SKM-1 treated with dmso at 0.1 percent for 144 hours (cell line): ENCODE measurements around the gene CRHR2.
"Not testable (repeated sequence)": the region's sequence is repeated elsewhere in the genome, so short reads cannot be mapped to it uniquely, and the experiment has no call there.

Experiments used
- DNase-seq: peaks from one replicate; lab custom pipeline; 2025; ENCODE audit not compliant: unreplicated experiment; lab: John Stamatoyannopoulos, UW

The CRHR2 gene

DNA sequence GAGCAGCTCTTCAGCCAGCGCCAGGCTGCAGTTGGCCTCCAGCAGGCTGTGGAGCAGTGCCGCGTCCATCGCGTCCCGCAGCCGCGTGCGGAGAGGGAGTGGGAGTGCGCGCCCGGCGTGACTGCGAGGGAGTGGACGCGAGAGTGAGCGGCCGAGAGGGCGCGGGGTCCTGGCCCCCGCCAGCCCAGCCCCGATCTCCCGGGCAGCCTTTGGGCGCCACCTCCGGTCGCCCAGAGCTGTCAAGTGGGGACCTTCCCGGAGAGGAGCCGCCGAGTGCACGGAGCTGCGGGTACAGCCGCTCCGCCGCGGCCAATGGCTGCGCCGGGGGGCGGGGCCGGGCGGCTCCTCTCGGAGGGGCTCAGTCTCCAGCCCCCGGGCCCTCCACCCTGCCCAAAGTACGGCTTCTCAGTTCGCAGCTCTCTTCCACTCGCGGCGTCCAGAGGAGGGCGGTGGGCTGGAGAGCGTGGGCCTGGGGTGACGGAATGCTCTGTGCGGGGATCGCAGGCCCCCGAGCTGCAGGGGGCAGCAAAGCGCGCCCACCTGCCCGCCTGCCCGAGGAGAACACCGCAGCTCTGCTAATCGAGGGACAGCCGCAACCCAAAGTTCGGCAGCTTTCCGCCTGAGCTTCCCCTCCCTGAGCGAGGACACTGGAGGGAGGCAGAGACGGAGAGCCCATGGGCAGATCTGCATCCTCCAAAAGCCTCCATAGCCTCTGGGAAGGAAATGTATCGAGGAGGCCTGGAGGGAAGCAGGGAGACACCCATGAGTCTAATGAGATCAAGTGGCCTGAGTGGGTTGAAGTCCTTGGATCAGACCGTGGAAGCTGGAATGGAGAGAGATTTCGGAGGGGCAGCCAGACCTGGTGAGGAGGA is at the start of gene CRHR2:
Gene CRHR2 (minus strand): TSS at position 245 of the 872 bp plus-strand sequence. CDS start 176 bp downstream, at position 69.
- DNase-seq, result peak; percentile 9

DNA sequence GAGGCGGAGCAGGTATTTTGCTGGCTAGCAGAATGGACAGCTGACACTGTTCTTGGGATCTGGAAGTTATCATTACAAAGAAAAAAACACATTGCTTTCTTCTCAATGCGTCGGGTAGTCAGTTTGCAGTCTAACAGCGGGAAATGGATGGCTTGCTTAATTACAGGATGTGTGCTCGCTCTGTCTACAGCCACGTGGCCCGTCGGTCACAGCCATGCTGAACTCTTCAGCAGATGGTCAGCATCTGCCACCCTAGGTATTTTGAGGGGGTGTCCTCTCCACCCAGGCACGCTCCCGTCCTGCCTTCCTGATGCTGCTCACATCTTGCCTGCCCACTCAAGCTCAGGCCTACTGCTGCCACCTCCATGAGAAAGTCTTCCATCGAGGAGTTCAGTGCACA is 49.3 kb upstream of the CRHR2 start:
- DNase-seq, result no peak

DNA sequence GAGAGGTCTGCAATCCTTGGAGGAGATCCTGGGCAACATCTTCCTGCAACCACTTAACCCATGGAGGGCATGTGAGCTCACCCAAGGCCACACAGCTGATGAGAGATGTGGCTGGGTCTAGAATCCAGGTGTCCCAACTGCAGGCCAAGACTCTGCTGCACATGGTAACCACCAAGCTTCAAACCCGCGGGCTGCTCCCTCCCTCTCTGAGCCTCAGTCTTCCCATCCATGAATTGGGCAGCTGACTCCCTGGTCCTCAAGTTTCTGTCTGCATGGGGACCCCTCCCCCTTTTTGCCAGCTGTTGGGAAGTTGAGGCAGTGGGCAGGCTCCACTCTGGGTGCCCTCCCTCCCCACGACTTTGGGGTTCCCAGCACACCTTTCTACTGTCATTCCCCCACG is 48.7 kb upstream of the CRHR2 start:
- no peak for DNase-seq

DNA sequence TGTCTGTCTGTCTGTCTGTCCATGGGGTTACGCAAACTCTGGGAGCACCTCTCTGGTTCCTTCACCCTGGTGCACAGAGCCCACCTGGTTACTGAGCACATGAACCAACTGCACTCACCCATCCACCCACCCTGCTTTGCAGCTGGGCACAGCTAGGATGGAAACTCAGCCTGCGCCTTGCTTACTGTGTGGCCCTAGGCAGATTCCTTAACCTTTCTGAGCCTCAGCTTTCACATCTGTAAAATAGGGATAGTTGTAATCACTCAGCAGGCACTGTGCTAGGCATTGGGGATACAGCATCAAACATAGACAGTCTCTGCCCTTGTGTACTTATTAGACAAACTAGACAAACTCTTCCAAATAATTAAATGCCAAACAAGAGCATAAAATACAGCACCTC is 47.8 kb upstream of the CRHR2 start:
- DNase-seq, result no peak

DNA sequence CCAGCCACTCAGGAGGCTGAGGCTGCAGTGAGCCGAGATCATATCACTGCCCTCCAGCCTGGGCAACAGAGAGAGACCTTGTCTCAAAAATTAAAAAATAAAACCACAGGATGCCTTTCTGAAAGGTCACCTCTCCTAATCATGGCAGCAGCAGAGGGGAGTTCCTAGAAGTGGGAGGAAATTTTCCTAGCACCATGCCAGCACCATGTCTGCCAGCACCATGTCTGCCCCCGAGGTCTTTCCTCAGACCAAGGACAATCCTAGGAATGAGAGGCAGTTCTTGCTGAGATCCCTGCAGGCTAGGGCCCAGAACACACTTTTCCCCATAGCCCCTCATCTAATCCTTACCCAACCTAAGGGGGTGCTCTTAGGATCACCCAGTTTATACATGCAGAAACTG is 47.4 kb upstream of the CRHR2 start:
- no peak for DNase-seq

DNA sequence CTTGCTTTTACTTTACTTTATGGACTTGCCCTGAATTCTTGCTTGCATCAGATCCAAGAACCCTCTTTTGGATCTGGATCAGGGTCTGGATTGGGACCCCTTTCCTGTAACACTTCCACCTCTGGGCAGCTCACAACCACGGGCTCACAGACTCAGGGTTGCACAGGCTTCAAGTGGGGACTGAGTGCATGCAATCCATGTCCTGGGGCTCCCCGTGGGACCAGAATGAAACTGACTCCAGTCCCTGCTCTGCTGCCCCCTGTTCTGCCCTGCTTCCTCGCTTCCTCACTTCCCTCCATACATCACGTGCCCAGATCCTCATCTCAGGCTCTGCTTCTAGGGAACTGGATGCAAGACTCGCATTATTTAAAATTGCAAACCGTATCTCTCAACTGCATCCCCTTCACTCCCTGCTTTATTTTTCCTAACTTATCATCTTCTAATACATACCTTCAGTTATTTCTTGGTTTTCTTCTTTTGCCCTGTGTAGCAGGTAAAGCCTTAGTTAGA is 46.4 kb upstream of the CRHR2 start:
- no peak for DNase-seq

DNA sequence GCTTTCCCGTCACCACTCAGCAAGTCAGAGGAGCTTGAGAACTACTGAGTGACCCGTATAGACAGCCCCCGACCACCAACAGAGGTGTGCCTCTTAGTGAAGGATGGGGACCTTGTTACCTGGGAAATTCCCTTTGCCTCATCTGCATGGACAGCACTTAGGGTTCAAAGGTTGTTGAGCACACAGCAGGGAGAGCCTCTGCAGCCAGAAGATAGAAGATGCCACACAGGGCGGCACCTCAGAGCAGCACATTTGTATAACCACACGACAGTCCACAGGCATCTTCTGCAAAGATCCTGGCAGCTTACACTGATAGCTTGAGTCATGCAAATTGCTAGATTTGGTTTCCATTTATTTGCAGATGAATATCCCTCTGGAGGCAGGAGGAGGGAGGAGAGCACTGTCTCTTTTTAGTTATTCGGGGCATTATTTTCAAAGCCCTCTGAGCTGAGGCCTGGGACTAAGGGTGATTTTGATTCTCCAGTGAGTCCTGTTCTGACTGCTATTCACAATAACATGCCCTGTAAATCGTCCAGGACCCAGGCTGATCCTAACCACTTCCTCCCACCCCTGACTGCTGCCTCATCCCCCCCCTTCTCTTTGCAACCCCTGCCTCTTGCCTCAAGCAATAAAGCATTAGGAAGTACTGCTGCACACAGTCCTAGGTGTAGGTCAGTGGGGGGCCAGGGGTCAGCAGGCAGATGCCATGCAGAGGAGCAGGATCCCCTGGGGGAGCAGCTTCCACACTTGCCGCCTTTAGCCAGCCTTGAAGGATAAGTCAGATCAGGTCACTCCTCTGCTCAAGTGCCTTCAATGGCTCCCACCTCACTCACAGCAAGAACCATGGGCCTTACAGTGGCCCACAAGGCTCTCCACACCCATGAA is 45.0 kb upstream of the CRHR2 start:
- peak; percentile 57 for DNase-seq

DNA sequence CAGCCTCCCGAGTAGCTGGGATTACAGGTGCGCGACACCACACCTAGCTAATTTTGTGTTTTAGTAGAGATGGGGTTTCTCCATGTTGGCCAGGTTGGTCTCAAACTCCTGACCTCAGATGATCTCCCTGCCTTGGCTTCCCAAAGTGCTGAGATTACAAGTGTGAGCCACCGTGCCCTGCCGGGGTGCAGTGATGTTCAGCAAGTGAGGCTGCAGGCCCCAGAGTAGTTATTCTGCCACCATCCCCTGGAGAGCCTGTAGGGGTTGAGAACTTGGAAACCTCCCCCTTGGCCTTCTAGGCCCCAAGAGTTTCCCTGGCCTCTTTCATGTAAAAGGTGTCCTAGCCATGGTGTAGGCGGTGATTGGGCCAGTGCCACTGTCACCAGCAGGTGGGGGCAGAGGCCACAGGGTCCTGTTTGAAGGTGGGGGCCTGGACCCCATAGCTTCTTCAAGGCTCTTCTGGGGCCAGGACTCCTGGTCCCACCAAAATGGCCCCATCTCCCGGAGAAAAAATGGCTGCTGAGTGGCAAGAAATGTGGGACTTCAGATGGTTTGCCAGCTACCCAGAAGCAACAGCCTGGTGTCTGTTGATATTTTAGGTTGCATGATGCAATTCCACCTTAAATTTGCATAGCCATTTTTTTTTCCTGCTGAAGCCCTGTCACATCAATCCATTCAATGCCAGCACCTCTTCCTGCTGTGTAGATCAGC is 44.2 kb upstream of the CRHR2 start:
- DNase-seq, result no peak

DNA sequence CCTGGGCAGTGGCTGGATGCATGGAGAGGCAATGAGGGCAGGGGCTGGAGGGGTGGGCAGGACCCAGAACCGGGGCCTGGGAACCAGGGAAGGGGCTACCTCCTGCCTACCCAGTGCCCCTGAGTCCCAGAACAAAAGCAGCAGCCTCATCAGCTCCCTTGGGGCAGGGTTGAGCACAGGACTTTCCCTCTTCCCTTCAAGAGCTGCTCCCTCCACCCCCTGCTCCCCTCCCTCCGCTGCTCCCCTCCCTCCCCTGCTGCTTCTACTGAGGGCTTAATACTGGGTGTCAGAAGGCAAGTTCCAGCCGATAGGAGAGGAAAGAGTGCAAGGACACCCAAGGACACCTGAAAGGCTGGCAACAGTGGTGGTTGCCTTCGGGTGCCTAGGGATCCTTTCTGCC is 41.5 kb upstream of the CRHR2 start:
- DNase-seq, result no peak

DNA sequence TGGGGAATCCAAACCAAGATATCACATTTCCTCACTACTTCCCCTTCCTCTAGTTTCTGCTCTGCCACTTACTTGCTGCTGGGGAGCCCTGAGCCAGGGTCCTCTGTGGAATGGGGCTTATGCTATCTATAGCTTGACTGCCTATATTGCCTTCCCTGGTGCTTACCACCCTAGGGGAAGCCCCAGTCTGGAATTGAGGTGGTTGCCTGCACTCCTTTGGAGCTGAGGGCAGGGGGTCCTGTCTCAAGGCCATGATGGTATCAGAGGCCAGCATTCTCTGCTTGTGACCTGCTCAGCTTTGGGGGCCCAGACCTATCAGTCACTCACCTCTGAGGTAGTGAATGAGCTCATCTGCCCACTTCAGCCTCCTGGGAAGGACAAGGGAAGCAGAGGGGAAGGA is 40.4 kb upstream of the CRHR2 start:
- DNase-seq, result no peak

DNA sequence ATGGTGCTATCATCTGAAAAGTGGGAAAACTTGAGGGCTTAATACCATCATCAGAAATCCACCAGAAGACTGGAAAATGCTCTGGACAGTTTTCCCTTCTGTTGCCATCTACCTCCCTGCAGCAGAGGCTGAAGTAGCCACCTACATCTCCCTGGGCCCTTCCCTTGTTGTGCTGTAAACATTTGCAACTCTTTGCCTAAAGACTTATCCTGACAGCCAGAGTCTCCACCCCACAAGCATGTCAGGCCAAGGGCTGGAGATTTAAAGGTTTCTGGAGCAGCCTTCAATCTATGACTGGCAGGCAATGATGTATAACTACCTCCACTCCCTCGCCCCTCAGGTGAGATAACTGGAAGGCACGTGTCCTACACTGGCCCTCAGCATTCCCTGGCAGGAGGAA is 39.9 kb upstream of the CRHR2 start:
- DNase-seq, result no peak

DNA sequence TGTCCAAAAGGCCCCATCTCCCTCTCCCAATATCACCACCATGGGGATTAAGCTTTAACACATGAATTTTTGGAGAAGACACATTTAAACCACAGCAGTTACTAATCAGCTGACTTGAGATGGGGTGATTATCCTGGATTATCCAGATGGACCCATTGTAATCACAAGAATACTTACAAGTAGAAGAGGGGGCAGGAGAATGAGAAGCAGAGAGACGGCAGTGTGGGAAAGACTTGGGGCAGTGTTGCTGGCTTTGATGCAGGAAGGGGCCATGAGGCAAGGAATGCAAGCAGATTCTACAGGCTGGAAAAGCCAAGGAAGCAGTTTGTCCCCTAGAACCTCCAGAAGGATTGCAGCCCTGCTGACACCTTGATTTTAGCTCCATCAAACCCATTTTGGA is 39.0 kb upstream of the CRHR2 start:
- no peak for DNase-seq

DNA sequence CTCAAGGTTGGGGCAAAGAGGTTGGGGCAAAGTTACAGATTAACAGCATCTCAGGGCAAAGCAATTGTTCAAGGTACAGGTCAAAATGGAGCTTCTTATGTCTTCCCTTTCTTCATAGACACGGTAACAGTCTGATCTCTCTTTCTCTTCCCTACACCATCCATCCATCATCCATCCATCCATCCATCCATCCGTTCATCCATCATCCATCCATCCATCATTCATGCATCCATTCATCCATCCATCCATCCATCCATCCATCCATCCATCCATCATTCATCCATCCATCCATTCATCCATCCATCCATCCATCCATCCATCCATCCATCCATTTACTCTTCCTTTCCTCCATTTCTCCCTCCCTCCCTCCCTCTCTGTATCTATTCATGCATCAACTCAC is 37.2 kb upstream of the CRHR2 start:
- DNase-seq, result not testable (repeated sequence)

DNA sequence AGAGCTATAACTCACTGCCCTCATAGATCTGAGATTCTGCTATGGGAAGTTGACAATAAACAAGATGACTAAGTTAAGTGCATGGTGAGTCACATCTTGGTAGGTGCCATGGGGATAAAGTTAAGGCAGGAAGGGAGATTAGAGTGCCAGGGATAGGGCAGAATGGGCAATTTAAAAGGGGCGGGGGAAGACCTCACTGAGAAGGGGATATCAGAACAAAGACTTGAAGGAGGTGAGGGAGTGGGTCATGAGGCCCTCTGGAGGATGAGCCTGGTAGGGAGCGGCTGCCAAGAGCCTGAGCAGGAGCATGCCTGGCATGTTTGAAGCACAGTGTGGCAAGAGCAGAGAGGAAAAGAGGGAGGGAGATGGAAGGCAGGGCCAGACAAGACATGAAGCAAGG is 34.9 kb upstream of the CRHR2 start:
- no peak for DNase-seq

DNA sequence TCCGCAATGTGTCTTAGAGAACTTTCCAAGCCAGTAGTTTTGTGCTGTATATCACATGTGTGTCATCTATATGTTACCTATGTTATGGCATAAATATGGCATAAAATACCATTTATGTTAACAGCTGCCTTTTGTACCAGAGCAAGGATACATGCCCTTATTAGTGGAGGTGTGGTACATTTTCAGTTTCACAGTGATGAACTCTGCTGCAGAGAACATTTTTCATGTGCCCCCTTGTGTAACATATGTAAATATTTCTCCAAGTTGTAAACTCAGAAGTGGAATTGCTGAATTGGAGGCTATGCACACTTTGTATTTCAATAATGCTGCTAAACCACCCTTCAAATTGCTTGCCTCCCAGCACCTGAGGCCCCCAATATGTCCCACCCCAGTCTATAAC is 31.9 kb upstream of the CRHR2 start:
- DNase-seq, result no peak

DNA sequence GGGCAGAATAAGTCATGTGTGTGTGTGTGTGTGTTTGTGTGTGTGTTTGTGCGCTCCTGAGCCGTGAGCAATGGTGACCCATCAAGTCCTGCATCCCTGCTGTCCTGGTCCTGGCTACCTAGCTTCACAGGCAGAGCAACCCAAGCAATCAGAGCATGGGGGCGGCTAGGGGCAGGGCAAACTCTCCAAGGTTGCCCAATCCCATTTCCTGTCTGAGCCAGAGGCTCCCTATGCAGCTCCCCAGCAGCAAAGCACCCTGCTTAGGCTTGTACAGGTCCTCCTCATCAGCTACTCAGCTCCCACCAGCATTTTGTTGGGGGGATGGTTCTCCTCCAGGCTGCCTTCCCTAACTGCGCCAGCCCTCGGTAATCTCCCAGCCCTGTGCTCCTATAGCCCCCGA is 31.1 kb upstream of the CRHR2 start:
- DNase-seq, result no peak

DNA sequence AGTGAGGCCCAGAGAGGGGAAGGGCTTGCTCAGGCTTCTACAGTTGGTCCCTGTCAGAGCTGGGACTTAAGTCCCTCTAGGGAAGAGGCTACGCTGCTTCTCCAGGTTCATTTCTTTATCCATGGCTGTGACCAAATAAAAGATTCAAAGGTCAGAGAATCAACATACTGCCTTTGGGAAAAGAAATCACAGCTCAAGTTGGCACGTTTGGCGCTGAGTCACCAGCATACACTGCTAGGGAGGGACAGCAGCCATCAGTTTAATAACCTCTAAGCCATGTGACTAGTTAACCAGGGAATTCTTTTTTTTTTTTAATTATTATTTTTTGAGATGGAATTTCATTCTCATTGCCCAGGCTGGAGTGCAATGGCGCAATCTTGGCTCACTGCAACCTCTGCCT is 28.4 kb upstream of the CRHR2 start:
- DNase-seq, result no peak

DNA sequence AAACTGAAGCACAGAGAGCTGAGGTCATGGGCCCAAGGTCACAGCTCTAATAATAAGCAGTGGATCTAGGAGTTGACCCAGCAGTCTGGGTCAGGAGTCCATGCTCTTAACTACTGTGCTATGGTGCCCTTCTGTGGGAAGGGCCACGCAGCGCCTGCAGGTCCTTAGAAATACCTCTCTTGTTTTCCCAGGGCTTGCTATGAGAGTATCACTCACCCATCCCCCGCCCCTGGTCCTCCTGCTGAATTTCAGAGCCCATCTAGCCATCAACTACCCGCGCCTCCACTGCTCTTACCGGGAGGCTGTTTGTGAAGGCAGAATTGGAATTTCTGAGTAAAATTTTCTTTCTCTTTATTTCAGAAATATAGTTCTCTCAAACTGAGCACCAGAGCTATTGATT is 27.3 kb upstream of the CRHR2 start:
- DNase-seq, result no peak

DNA sequence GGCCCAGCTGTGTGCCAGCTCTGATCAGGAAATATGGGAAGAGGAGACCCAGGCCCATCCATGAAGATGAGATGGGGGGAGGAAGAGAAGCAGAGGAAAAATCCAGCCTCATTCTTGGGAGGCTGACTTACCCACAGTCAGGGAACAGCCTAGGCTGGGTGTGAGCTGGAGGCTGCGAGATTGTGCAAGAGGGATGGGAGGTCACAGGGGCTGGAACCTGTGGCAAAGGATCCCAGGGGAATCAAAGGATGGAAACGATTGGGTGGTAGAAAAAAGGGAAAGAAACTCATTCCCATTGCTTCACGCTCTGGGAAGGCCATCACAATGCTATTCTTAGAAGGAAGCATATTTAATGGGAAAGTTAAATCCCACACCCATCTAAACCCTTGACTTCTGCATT is 26.7 kb upstream of the CRHR2 start:
- no peak for DNase-seq

DNA sequence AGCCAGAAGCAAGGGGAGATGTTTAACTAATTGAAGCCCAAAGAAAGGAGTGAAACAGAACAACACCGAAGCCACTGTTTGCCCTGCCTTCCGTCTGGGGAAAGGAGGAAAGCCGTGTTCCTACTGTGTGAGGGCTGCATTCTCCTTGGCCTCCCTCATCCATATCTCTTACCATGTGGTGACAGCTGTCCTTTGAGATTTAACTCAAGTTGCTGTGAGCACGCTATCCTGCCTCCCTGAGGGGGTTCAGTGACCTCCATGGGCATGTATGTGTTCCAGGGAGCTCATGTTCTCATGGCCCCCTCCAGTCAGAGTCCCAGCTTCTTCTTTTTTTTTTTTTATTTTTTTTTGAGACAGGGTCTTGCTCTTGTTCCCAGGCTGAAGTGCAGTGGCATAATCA is 26.2 kb upstream of the CRHR2 start:
- DNase-seq, result no peak
